GM18502 (cell line): ENCODE results near the gene ICA1.

Experiments used
- ATAC-seq: cut with Tn5 transposase; IDR thresholded peaks from one replicate; pipeline ENCODE4 v1.9.1; 2021; ENCODE audit warnings: mild to moderate bottlenecking; ENCODE audit not compliant: unreplicated experiment, poor library complexity

ICA1 gene

DNA sequence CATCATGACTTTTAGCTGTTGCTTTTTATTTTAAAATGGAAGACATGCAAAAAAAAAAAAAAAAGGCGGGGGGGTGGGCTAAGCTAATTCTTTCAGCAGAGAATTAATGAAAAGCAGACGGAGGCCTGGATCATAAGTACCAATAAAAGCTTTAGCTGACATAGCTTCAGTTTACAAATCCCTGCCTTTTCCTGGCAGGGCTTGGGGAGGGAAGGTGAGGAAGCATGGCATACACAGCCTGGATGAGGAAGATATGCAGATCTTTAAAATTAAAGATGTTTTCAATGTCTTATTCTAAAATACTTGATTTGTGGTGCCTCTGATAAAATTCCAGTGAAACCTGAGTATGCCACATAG lies 57.0 kb downstream of the ICA1 start:
- ATAC-seq = no peak

DNA sequence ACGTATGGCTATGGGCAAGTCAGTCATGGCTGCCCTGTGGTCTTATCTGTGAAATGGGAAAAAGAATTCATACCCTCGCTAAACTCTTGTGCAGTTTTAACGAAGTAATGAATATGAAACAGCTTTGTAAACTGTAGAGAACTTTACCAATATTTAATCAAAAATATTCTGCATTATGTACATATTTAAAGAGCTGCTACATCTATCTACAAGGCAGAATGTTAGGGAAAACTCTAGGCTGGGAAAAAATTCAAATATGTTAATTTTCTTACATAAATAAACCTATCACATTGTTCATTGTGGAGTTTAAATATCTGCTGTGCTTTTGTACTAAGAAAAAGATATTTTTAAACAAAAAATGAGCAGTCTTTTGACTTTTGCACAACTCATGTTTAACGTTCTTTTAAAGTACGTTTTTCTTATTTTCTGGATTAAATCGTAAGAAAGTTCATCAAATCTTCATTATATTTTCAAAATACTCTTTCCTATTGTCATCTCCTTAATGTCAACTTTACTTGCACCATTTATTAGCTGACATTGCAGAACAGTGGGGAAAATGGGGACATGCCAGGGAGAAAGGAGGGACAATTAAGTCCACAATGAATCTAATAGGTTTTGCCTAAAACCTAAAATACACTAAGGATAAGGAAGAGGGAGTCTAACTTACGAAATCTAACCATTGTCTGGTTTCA lies 57.5 kb downstream of the ICA1 start:
- ATAC-seq = no peak

DNA sequence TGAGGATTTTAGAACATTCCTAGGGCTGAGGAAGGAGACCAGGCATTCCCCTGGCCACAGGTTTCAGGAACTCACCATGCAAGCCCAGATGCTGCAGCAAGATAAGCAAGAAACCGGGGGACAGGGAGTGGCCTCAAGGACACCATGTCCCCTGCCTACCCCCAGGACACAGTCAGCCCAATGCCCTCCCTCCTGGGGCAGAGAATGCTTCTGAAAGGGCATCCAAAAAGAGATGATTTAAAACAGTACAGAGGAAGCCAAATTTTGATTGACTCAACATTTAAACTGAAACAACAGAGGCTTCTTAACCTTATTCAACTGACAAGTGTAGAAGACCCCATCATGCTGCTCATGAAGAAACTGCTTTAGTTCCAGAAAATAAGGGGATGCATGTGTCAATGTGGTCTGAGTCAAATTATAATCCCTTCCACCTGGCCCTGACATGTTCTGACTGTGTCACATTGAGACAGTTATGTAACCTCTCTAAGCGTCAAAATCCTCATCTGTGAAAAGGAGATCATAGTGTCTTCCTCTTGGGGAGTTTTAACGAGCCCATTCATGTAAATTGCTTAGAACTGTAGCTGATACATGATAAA lies 60.0 kb downstream of the ICA1 start:
- no peak for ATAC-seq

DNA sequence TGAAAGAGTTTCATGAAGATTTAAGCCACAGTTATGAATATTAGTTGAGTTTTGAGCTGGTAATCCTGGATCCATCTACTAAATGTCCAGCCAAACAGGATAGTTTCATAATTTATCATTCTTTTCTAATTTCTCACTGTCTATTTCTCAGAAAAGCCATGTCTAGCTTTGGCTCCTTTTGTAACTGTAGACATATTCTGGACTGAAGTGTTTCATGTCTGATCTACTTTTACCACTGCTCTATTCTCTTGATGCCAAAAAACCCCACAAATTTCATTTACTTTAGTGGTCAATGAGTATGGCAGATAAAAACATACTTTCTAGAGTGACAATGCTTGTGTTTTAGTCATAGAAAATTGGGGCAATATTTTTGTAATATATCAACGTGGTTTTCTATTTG lies 61.2 kb downstream of the ICA1 start:
- ATAC-seq = no peak

DNA sequence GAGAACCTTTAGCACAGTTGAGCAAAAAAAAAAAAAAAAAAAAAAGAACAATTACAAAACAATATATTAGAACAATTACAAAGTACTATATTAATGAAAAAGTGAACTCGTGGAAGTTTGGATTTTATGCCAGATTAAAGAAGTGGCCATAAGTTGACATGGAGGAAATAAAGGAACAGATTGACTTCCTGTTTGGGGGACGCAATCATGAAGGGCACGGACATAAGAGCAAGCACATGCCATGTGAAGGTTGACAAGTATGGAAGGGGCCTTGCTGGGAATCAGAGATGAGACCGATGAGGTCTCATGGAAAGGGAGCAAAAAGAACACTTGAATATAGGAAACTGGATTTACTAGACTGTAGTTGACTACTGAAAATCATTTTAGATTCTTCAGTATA lies 61.7 kb downstream of the ICA1 start:
- no peak for ATAC-seq

DNA sequence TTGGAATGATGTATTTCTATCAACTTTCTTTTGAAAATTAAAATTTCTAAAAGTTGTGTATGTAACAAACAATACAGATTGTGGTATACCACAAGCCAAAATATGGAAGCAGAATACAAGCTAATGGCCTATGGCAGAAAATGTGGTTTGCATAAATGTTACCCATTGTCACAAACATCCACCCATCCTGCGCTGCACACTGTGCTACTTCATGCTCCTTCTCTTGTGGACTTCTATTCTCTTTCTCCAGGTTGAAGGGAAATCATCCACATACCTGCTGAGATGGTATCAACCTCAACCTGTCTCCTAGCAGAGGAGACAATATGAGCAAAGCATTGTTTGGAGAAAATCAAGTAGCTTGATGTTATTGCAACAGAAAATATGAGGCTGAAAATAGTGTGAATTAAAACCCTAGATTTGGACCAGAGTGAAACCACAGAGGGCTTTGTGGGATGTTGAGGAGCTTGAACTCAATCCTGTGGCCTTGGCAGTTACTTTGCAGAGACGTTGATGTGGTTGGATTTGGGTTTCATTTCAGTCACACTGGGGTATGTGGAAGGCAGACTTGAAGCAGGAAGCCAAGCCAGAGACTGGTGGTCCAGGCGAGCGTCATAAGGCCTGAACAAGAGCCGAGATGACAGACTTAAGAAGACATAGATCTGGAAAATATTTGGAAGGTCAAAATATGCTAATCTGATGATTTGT lies 63.8 kb downstream of the ICA1 start:
- ATAC-seq = no peak

DNA sequence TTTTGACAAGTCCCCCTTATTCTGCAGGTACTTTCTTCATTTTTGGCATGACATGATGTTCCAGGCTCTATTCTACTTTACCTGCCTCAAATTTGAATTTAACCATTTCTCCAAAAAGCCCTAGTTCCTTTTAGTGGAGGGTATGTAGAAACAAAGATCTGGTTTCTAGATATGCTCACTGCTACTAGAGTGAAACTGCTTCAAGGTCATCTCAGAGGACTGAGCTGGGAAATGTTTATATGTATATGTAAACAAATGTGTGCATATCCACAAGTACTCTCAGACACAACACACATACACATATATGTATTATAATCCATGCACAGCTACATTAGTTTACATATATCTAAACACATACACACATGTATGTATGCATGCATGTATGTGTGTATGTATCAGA lies 69.1 kb downstream of the ICA1 start:
- ATAC-seq = no peak

DNA sequence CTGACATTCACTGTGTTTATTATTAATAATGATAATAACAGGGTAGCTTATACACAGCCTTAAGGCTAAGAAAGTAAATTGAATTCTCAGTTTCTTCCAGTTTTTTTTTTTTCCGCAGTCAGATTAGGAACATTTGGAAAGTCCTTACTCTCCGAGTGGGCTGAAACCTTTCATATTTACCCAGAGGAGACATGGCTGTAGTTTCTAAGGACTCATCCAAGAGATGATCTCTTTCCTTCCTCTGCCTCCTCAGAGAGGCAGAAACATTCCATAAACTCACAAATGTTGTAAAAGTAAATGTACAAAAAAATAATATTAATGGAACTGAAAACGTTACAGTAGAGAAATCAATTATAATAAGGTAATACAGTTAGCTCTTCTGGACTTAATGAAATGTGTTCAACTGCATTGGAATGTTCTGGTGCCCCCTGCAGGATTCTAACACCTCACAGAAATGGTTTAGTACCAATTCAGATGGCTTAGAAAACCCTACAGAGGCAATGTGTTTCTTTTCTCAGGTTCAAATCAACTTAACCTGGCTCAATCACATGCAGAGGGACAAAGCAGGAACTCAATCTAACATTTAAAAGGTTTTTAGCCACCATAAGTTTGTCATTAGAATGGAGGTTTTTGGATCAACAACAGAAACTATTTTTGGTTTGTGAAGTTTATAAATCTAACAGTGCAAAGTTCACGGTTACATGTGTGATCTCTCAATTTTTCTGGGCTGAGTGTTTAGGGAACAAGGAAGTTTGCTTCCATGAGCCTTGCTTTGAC lies 71.7 kb downstream of the ICA1 start:
- peak; percentile 86 for ATAC-seq

DNA sequence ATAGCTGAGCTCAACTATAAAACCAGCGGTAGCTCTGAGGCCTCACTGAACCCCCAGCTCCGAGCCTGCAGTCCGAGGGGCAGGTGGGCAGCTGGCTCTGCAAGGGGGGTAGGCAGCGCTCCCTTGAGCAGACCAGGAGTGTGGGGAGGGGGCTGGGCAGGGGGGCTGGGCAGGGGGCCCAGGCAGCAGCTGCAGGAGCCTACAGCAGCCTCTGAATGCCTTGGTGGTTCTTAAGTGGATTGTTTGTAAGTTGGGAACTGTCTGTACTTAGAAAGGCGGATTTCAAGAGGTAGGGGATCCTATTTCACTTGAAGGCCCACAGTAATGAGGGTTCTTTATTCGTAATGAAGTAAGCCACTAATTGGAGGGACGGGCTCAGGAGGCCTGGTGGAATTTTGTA lies 72.3 kb downstream of the ICA1 start:
- ATAC-seq = no peak

DNA sequence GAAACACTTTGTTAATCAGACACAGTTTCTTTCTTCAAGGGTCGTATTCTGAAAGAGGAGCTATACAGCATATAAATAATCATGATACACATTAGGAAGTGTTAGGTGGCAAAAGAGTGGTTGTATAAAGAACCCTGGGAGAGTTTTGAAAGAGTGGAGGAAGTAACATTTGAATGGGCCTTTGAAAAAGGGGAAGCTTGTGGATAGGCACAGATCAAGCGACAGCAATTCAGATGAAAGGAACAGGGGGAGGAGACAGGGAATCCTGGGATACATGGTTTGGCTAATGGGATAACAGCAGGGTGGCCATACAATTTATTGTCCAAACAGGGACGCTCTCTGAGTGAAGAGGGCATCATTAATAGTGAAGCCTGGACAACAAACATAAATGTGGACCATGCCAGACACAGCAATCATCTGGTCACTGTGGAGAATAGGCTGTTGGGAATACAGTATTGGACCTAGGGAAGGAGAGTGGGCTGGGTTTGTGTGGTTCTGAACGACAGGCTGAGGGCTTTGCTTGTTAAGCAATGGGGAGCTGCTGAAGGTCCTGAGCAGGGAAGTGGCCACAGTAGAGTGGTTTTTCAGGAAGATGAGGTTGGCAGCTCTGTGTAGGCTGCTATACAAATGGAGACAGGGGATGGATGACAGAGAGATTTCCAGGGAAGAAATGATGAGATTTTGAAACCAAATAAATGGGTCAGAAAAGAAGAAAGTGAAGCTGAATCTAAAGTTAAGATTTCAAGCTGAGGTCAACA lies 75.9 kb downstream of the ICA1 start:
- no peak for ATAC-seq

DNA sequence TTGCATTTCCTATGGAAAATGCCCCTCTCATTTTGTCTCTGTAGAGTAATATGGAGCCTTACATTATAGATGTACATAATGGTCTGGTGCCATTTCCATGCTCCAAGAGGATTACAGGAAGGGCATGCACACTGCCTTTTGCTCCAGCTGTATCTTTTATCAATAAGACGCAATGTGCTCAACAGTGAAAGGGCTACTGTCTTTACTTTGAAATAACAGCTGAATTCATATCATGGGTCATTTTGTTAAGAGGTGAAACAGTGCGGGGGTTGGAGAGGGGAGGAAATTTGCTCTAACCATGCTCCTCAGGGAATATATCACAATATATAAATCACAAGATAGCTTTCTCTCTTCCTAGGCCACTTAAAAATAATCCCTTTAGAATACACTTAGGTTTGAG lies 77.7 kb downstream of the ICA1 start:
- ATAC-seq = no peak

DNA sequence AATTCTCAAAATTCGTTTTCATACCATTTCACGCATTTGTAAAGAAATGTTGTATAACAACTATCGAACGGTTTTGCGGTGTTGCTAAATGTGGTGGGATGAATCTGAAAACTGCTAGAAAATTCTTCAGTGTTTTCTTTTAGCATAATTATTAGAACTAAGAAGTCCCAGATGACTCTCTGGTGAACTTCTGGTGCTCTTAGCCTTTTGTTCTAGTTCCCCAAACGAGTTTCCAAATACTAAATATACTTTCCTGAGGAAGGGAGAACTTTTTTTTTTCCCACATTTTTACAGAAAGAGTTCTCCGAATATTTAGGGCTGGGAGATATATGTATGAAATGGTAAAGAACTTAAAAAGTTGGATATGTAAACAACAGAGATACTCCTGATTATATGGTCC lies 82.5 kb downstream of the ICA1 start:
- ATAC-seq = no peak

DNA sequence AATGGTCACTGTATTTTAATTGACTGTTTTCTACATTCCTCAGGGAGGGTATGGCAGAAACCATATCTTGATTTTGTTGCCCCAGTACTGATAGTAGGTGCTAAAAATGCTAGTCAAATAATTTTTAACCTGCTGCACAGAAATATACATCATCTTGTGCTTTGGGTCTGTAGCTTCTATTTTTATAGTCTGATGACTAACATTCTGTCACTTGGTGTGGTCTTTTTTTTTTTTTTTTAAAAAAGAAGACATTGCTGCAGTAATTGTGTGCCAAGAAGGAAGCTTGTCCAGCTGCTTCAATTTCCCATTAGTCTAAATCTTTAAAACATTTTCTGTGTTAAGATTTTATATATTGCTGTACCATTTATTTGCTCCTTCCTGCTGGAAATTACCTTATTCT lies 83.6 kb downstream of the ICA1 start:
- ATAC-seq = no peak

DNA sequence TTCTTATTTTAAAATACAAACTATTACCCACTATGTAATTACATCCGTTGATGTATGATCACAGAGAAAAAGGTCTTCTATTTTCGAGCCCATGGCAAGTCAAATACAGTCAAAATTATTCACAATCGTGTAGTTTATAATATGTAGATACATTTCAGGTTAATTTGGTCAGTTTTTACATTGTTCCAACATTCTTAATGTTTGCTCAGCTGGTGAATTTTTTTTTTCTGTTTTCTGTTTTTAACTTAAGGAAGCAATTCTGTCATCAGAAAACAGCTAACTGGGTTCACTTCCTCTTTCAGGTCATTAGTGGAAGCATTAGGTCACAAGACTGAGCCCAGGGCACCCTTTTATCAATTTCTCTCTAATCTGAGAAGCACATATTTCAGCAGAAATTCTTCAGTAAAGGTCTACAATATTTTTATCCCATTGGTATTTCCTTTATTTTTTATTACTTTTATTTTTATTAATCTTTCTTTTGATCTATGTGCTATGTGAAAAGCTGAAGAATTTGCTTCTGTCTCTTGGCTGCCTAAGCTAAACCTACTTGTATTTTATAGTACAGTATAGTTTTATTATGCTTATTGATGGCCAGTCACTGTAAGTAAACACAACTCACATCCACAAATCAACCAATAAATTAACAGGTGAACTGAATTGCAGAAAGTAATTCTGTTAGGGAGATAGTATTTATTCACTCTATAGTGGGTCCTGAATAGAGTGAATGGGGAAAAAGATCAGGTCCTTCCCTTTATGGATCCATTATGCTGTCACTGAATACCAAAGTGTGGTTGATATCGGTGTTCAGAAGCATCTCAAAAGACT lies 84.6 kb downstream of the ICA1 start:
- peak; percentile 48 for ATAC-seq

DNA sequence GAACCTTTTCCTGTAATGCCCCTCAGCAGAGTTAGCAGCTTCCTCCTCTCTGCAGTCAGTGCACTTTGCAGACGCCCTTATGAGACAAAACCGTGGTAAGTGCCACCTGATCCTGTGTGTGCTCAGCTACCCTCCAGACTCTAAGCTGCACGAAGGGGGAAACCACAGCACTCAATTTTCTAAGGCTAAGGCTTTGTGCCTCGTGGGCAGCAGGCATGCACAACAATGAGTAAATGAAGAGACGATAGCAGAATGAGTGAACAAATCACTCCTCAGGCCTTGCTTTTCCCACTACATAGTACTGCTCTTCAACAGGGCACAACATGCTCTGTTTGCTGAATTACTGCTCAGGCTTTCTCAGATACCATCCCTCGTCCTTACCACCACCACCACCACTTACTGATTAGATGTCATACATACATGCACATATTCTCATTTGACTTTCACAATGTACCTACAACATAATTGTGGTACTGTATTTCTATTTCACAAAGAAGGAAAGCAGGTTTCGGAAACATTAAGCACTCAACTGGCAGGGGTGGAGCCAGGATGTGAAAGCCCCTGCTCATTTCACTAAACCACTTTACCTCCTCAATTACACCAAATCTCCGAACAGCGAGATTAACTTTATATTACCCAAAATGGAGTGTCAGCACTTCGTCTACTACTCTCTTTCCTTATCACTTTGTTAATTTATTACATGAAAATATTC lies 85.4 kb downstream of the ICA1 start:
- ATAC-seq = peak; percentile 83

DNA sequence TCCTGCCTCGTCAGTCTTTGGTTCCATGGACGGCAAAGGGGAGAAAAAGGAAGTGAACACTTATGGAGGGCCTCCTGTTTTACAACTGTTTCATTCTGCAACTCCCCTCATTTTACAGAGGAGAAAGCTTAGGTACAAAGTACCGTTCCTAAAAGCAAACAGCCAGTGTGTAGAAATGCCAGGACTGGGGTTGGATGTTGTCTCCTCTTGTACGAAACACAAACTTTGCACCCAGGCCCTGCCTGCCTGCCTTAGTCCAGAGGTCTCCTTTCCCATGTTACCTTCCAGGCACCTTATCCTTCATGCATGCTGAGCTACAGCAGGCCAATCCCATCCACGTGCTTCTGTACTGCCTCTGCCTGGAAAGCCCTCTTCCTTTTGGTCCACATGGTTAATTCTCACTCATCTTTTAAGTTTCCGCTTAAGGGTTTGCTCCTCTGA lies 86.0 kb downstream of the ICA1 start:
- no peak for ATAC-seq

DNA sequence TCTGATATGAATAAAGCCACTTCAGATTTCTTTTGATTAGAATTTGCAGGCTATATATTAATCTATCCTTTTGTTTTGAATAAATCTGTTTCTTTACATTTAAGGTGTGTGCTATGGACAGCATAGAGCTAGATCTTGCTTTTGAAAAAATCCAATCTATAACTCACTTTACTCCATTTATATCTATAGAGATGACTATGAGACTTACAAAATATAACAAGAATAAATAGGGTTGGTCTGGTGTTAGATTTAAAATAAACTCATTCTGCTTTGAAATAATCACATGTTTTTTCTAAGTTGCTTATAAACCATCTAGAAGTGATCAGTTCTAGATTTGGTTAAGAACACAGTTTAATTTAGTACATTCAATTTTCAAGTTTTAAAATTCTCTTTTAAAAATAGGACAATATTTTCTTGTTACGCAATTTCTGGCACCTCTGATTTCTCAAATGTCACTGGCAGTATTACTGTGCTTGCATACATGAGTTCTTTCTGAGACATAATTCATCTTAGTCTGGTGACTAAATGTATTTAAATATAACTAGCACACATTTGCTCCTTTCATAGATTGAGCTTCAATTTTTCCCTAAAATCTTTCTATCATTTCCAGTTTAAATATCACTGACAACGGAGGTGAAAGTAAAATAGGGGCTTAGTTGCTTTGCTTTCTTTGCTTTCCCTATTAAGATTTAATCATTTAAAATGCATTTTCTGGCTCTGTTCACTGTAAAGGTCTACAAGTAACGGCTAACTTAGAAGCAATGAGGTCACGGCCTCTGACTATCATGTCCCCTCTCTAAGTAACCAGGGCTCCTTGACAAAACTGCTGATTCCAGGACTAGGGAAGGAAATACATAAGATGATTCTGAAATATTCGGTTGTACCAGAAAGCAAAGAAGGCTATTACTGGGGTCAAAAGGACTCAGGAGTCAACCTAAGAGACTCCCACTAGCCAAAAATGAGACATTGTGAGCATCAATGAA lies 89.3 kb downstream of the ICA1 start:
- no peak for ATAC-seq

DNA sequence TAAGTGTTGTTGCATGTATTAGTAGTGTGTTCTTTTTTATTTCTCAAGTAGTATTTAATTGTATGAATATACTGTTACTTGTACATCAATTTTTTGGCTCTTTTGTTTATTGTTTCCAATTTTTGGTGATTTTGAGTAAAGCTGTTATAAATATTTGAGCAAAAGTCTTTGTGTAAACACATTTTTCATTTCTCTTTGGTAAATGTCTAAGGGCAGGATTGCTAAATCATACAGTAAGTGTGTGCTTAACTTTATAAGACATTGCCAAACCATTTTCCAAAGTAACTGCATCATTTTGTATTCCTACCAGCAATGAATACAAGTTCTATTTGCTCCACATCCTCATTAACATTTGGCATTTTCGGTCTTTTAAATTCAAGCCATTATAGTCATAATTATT lies 92.8 kb downstream of the ICA1 start:
- no peak for ATAC-seq
